ENCODE results near the gene EXOC3L1.

Gene EXOC3L1

GRCh38 chr16:67147437-67148140, 42.3 kb downstream of the EXOC3L1 start:
- DNase-seq: no peak

DNA sequence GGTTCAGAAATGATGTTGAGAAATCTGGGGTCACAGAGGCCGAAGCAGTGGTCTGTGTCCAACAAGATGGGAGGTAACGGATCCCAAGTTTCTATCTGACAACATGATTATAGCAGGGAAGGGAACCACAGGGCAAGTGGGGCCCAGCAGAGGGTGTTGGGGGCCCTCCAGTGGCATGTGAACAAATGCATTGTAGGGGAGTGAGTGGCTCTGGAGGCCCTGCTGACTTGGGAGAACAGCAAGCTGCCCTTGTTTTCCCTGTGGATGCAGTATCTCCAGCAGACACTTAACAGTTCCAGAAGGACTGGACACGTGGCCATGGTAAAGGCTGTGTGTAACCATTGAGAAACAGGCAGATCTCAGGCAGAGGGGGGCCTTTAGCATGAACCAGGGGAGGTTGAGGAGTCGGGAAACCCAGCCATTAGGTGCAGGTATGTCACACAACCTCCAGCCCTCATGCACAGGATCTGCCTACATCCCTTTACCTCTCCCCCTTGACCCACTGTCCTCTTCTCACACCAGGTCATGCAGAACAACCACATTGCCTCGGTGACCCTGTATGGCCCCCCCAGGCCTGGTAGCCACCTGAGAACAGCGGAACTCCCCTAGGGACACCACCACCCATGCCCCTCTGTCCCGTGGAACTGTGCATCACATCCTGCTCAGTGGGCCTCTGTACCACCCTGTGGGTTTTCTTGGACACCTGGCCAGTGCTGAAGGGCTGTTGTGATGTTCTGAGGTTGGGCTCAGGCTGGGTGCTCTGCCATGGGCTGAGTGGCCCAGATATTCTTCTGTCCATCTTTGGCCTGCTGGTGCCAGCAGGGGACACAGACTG, 43.2 kb downstream of the EXOC3L1 start:
- no peak for DNase-seq

DNA sequence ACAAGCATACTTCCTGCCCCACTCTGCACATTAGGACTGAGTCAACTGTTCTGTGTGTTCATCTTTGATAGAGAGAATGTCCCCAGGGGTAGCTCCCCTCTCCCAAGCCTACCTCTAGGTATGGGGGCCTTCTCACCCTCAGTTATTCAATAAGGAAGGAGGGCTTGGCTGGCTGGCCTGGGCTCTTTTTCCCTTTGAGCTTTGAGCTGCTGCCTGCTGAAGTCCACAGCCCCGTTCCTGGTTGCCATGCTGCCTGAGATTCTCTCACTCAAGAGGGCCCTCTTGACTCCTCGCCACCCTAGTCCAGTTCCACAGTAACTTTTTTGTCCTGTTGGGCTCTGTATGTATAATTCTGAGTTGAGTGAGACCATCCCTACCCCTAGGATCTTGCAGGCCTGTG, 44.2 kb downstream of the EXOC3L1 start:
- no peak for DNase-seq

DNA sequence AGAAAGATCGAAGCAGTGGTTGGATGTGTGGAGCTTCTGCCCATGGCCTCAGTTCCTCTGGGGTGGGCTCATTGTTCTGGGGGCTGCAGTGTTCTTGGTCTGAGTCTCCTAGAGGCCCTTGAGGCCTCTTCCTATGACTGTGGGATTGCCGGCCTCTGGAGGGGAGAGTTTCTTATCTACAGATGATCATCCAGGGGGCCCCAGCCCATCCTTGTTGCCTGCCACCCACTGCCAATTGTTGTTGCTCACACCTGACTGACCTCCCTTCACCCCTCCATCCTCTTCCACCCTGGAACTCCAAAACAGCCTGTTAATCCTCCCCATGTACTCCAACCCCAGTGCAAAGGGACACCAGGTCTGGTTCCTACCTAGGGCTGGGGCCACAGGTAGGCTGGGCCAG, 45.0 kb downstream of the EXOC3L1 start:
- DNase-seq: no peak

DNA sequence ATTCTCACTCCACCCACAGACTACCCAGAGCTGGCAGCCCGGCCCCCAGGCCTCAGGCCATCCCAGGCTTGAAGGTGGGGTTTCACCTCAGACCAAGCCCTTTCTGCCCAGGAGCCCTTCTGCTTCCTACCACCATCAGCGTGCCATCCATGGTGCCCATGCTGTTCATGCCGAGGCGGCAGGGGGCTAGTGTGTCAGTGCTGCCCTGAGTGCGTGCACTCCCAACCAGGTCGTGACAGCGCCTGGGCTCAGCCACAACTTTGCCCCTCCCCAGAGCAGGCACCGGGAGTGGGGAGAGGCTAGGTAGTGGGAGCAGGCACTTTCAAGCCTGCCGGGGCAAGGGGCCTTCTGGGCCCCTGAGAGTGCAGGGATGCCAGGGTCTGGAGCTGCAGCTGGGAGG, 47.6 kb downstream of the EXOC3L1 start:
- DNase-seq: no peak

DNA sequence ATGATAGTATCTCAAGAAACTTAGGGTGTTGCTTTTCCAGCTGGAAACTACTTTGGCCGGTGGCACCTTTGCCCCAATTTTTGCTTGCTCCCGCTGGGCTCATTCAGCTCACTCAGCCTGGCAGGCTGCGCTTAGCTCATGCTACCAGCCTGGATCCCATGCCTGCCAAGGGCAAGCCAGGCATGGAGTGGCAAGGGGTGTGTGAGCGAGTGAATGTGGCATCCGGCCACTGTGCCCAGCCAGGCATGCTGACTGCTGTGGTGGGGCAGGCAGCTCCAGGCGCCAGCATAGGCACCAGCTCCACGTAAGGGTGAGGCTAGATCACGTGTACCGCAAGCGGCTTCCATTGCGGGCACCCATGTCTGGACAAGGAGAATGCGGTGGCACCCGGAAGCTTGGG, 48.5 kb downstream of the EXOC3L1 start:
- no peak for DNase-seq

DNA sequence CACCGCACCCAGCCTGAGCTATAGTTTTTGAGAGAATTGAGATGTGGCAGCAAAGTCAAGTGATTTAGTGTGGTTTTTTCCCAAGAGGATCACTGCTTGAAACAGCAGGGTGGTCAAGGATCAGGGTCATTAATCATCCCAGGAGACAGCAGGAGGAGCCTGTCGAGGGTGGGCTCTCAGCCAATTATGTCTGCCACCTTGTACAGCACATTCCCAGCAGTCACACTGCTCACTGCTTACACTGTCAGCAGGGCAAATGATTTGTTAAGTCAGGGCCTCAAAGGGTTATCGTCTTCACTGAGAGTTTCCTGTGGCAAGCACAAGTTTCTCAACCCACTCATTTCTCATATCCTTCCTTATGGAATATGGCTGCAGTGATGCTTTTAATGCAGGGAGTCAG, 52.3 kb downstream of the EXOC3L1 start:
- no peak for DNase-seq
